Measurements from ENCODE around the gene TBL1XR1.
"Not testable (repeated sequence)": the region's sequence is repeated elsewhere in the genome, so short reads cannot be mapped to it uniquely, and the experiment has no call there.

TBL1XR1 gene

DNA sequence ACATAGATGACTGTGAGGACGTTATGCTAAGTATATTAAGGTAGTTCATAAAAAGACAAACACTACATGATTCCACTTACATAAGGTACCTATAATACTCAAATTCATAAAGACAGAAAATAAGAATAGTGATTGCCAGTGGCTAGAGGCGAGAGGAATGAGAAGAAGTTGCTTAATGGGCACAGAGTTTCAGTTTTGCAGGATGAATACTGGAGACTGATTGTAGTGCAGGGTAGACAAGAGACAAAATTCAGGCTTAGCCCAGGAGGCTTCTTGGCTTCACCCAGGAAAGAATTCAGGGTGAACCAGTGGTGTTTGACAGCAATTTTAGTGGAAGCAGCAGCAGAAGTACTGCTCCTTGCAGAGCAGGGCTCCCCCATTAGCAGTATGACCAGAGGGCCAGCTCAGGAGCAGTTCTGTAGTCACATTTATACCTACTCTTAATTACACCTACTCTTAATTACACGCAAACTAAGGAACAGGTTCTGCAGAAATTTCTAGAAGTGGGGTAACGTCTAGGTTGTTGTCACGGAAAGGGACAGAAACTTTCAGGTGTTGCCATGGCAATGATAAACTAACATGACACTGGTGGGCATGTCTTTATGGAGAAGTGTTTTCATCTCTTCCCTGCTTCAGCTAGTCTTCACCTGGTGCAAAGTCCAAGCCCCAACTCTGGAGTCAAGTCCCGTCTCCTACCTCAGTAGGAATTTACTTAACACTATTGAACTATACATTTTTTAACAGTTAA, 55.2 kb downstream of the TBL1XR1 start:
- peak overlapping the region; percentile 45 for H3K4me3 Mint-ChIP-seq
- peaks cover 7% of the 10 kb centered on the region for H3K36me3 Mint-ChIP-seq (ENCODE audit: insufficient read depth)
- peaks cover 75% of the 10 kb centered on the region for H3K4me1 Mint-ChIP-seq
- no peaks in the 10 kb centered on the region for H3K27me3 Mint-ChIP-seq
- ATAC-seq (replicated peaks; ENCODE audit: extremely low read depth, poor library complexity, severe bottlenecking) (no peak), DNase-seq (ENCODE audit: low spot score in 2 of 2) (no peak)
- peak overlapping the region; percentile 32 for H3K27ac Mint-ChIP-seq (ENCODE audit: low read depth)
- H3K9me3 Mint-ChIP-seq: no peaks in the 10 kb centered on the region

- Mint-ChIP-seq H3K4me1 (peaks cover 75% of the 10 kb centered on the region), H3K27me3 (no peaks in the 10 kb centered on the region), H3K9me3 (no peaks in the 10 kb centered on the region), H3K36me3 (ENCODE audit: insufficient read depth) (peaks cover 7% of the 10 kb centered on the region), H3K4me3 (peak overlapping the region; percentile 45), H3K27ac (ENCODE audit: low read depth) (peak overlapping the region; percentile 32)
- DNase-seq (ENCODE audit: low spot score in 2 of 2): no peak
- ATAC-seq (replicated peaks; ENCODE audit: extremely low read depth, poor library complexity, severe bottlenecking): no peak
These were observed 55.8 kb downstream of the TBL1XR1 start for GRCh38 chr3:177141471-177141870.

DNA sequence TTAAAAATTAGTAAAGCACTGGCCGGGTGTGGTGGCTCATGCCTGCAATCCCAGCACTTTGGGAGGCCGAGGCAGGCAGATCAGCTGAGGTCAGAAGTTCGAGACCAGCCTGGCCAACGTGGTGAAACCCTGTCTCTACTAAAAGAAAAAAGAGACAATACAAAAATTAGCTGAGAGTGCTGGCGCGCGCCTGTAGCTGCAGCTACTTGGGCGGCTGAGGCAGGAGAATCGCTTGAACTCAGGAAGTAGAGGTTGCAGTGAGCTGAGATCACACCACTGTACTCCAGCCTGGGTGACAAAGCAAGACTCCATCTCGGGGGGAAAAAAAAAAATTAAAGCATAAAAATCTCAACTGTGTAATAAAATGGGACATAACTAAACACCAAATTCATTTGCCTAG, 58.1 kb downstream of the TBL1XR1 start:
- DNase-seq (ENCODE audit: low spot score in 2 of 2): not testable (repeated sequence)
- peaks cover 73% of the 10 kb centered on the region for H3K4me1 Mint-ChIP-seq

GRCh38 chr3:177137774-177138705, 59.2 kb downstream of the TBL1XR1 start:
- no peaks in the 10 kb centered on the region for H3K9me3 Mint-ChIP-seq
- no peak for ATAC-seq (replicated peaks; ENCODE audit: extremely low read depth, poor library complexity, severe bottlenecking)
- no peaks in the 10 kb centered on the region for H3K27me3 Mint-ChIP-seq
- peaks cover 9% of the 10 kb centered on the region for H3K36me3 Mint-ChIP-seq (ENCODE audit: insufficient read depth)
- H3K4me1 Mint-ChIP-seq: peaks cover 75% of the 10 kb centered on the region
- peak overlapping the region; percentile 26 for H3K4me3 Mint-ChIP-seq
- peak overlapping the region; percentile 93 for H3K27ac Mint-ChIP-seq (ENCODE audit: low read depth)
- DNase-seq (ENCODE audit: low spot score in 2 of 2): no peak

More for the DNA sequence above, 58.1 kb downstream of the TBL1XR1 start:
- Mint-ChIP-seq H3K27ac (ENCODE audit: low read depth) (peak overlapping the region; percentile 93), H3K4me3 (peak overlapping the region; percentile 26)
- peak; percentile 66 for ATAC-seq (replicated peaks; ENCODE audit: extremely low read depth, poor library complexity, severe bottlenecking)
- not testable (repeated sequence) for H3K27me3 Mint-ChIP-seq; H3K9me3 Mint-ChIP-seq; H3K36me3 Mint-ChIP-seq (ENCODE audit: insufficient read depth)

DNA sequence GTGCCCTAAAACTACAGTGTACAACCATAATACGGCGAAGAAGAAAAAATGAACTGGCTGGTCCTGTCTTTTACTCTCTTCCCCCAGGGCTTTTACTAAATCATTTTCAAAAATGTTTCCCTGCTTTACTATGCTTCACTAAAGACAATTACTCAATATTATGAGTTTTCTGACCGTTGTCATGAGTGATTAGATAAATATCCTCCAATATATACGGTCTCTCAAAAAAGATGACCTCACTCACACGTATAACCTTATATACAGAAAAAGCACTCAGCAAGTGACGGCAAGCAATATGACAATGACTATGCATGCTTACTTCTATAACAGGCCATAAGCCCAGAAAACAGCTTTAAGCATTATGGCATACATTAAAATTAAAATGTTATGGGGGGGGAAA, 60.5 kb downstream of the TBL1XR1 start:
- DNase-seq (ENCODE audit: low spot score in 2 of 2): no peak
- H3K27ac Mint-ChIP-seq (ENCODE audit: low read depth): peak overlapping the region; percentile 82
- no peaks in the 10 kb centered on the region for H3K27me3 Mint-ChIP-seq
- no peaks in the 10 kb centered on the region for H3K9me3 Mint-ChIP-seq
- H3K36me3 Mint-ChIP-seq (ENCODE audit: insufficient read depth): peaks cover 9% of the 10 kb centered on the region
- ATAC-seq (replicated peaks; ENCODE audit: extremely low read depth, poor library complexity, severe bottlenecking): no peak
- peaks cover 77% of the 10 kb centered on the region for H3K4me1 Mint-ChIP-seq
- no peak overlapping the region for H3K4me3 Mint-ChIP-seq

- Mint-ChIP-seq H3K27ac (ENCODE audit: low read depth) (peak overlapping the region; percentile 82), H3K4me1 (peaks cover 80% of the 10 kb centered on the region), H3K27me3 (no peaks in the 10 kb centered on the region), H3K36me3 (ENCODE audit: insufficient read depth) (peaks cover 9% of the 10 kb centered on the region), H3K9me3 (no peaks in the 10 kb centered on the region), H3K4me3 (no peak overlapping the region)
- DNase-seq (ENCODE audit: low spot score in 2 of 2) (no peak), ATAC-seq (replicated peaks; ENCODE audit: extremely low read depth, poor library complexity, severe bottlenecking) (no peak)
These were observed 61.3 kb downstream of the TBL1XR1 start for GRCh38 chr3:177135841-177136492.

DNA sequence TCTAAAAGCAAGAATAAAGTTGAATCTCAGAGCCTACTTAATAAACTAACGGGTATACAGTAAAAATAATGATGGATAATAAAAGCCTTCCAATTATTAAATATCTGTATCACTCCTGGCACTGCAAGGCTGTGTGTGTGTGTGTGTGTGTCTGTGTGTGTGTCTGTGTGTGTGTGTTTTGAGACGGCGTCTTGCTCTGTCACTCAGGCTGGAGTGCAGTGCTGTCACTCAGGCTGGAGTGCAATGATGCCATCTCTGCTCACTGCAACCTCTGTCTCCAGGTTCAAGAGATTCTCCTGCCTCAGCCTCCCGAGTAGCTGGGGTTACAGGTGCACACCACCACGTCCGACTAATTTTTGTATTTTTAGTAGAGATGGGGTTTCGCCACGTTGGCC, 62.5 kb downstream of the TBL1XR1 start:
- Mint-ChIP-seq H3K27me3 (no peaks in the 10 kb centered on the region), H3K27ac (ENCODE audit: low read depth) (peak overlapping the region; percentile 2), H3K4me1 (peaks cover 84% of the 10 kb centered on the region), H3K36me3 (ENCODE audit: insufficient read depth) (peaks cover 7% of the 10 kb centered on the region), H3K9me3 (no peaks in the 10 kb centered on the region), H3K4me3 (no peak overlapping the region)
- DNase-seq (ENCODE audit: low spot score in 2 of 2): no peak
- no peak for ATAC-seq (replicated peaks; ENCODE audit: extremely low read depth, poor library complexity, severe bottlenecking)

DNA sequence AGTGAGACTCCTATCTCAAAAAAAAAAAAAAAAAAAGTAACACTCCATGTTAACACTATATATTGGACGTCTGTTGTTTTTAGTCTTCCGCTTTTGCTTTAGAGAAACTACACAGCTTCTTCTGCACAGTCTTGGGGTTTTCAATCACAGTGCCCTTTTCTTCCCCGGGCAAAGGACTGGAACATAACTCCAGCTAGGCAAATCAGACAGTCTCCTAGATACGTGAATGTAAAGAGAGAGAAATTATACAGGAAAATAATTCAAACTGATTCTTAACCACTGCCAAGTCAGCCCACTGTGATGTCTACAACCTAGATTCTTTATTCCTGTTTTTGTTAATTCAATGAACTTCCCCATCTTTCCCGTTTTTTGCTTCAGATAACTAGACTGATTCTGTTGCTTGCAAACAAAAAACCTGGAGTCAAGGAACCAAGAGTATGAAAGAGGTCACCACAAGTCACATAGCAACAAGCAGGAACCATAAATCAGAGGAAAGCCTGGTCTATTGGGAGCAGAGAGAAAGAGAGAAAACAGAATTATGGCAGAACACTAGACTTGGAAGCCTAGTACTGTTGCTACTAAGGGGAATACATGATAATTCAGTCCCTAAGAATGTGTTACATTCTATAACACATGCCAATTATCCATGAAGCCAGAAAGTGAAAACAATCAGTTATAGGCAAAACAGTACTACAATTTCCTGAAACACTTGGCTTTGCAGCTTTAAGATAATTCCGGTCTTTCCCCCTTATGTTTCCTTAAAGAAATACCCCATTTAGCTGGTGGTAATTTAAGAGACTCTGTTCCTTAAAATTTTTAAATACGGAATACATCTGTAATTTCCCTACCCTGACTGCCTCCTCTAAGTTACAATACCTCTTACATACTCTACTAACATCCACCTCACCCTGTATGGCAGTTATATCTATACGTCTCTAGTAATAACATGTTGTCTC, 63.1 kb downstream of the TBL1XR1 start:
- Mint-ChIP-seq H3K9me3 (no peaks in the 10 kb centered on the region), H3K4me3 (no peak overlapping the region), H3K27ac (ENCODE audit: low read depth) (peak overlapping the region; percentile 2), H3K36me3 (ENCODE audit: insufficient read depth) (peaks cover 6% of the 10 kb centered on the region), H3K27me3 (no peaks in the 10 kb centered on the region), H3K4me1 (peaks cover 83% of the 10 kb centered on the region)
- ATAC-seq (replicated peaks; ENCODE audit: extremely low read depth, poor library complexity, severe bottlenecking) (no peak), DNase-seq (ENCODE audit: low spot score in 2 of 2) (no peak)

GRCh38 chr3:177131927-177132636, 65.2 kb downstream of the TBL1XR1 start:
- Mint-ChIP-seq H3K27me3 (no peaks in the 10 kb centered on the region), H3K9me3 (no peaks in the 10 kb centered on the region), H3K27ac (ENCODE audit: low read depth) (peak overlapping the region; percentile 67), H3K36me3 (ENCODE audit: insufficient read depth) (peaks cover 11% of the 10 kb centered on the region), H3K4me1 (peaks cover 81% of the 10 kb centered on the region), H3K4me3 (peak overlapping the region; percentile 6)
- no peak for DNase-seq (ENCODE audit: low spot score in 2 of 2)
- peak; percentile 61 for ATAC-seq (replicated peaks; ENCODE audit: extremely low read depth, poor library complexity, severe bottlenecking)

DNA sequence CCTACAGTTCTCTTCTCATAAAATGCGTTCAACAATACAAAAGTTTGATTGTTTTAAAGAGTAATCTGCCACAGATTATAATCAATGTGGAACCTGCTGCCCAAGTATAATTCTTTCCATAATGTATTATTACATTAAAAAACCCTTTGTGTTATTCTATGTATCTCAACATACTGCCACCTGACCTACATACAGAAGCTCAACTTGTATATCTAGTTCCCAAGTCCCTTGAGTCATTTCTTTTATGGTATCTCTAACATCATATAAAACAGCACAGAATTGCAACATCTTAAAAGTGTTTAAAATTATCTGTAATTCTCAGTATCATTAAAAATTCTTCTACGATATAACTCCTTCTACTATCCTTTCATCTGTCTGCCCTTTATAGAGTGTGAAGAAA, 70.3 kb downstream of the TBL1XR1 start:
- DNase-seq (ENCODE audit: low spot score in 2 of 2) (no peak), ATAC-seq (replicated peaks; ENCODE audit: extremely low read depth, poor library complexity, severe bottlenecking) (no peak)
- Mint-ChIP-seq H3K36me3 (ENCODE audit: insufficient read depth) (peaks cover 6% of the 10 kb centered on the region), H3K4me1 (peaks cover 84% of the 10 kb centered on the region), H3K27me3 (no peaks in the 10 kb centered on the region), H3K9me3 (no peaks in the 10 kb centered on the region), H3K4me3 (no peak overlapping the region), H3K27ac (ENCODE audit: low read depth) (no peak overlapping the region)

- ATAC-seq (replicated peaks; ENCODE audit: extremely low read depth, poor library complexity, severe bottlenecking): no peak
- Mint-ChIP-seq H3K27ac (ENCODE audit: low read depth) (no peak overlapping the region), H3K9me3 (no peaks in the 10 kb centered on the region), H3K4me3 (no peak overlapping the region), H3K4me1 (peaks cover 82% of the 10 kb centered on the region), H3K36me3 (ENCODE audit: insufficient read depth) (peaks cover 6% of the 10 kb centered on the region), H3K27me3 (no peaks in the 10 kb centered on the region)
- DNase-seq (ENCODE audit: low spot score in 2 of 2): no peak
These were observed 71.1 kb downstream of the TBL1XR1 start for GRCh38 chr3:177126015-177126773.
